K562 (cell line): ENCODE data around the gene ATRNL1. TPM values are rescaled to one million over a fixed set of nuclear protein-coding genes. Genes with fewer than 3 reads are reported as not detected.
A peak's percentile ranks its signal among the peaks of the same experiment; 100 is the strongest.

Experiments
- ATF1 ChIP-seq, 2 experiments: fragments of 450-650 bp in 1 of 2; IDR thresholded peaks; 2 replicates each; pipeline ENCODE4 v1.6.1; 2016; ENCODE audit warnings: missing compliant biosample characterization in 1 of 2, missing genetic modification characterization in 1 of 2
- ATF6 ChIP-seq: sonication (generic); formaldehyde crosslinking; IDR thresholded peaks from 2 replicates; pipeline ENCODE4 v1.4.0; 2020; ENCODE audit warnings: mild to moderate bottlenecking, missing genetic modification reagents
- MAFF ChIP-seq: IDR thresholded peaks from 2 replicates; pipeline ENCODE4 v1.6.1; 2012; ENCODE audit warnings: low read length, improper control_type of control experiment
- MEF2D ChIP-seq: conservative IDR thresholded peaks from 2 replicates; pipeline ENCODE4 v1.6.1; 2016; ENCODE audit warnings: low read depth, missing genetic modification characterization, missing compliant biosample characterization
- NFXL1 ChIP-seq: fragments of 450-650 bp; formaldehyde crosslinking; IDR thresholded peaks from 2 replicates; pipeline ENCODE4 v1.4.0; 2021; ENCODE audit warnings: mild to moderate bottlenecking
- SRF ChIP-seq, 2 experiments: fragments of 250-450, 450-650 bp in 1 of 2; sonication (Bioruptor Pico) in 1 of 2; sonication (generic) in 1 of 2; formaldehyde crosslinking; IDR thresholded peaks; 2 replicates each; pipeline versions ENCODE4 v1.5.0 to v1.5.1; 2020 to 2022; ENCODE audit warnings: mild to moderate bottlenecking in 1 of 2, missing genetic modification reagents in 1 of 2
- ZNF518B ChIP-seq: fragments of 250-450 bp; sonication (Bioruptor Pico); IDR thresholded peaks from 2 replicates; pipeline ENCODE4 v1.5.0; 2021; ENCODE audit warnings: mild to moderate bottlenecking, moderate library complexity
- ZNF57 ChIP-seq: fragments of 450-650 bp; formaldehyde crosslinking; IDR thresholded peaks from 2 replicates; pipeline ENCODE4 v1.4.0; 2020; ENCODE audit warnings: mild to moderate bottlenecking, moderate library complexity
- polyA plus RNA-seq, 8 experiments: library from polyadenylated mRNA; depleted of rRNA in 4 of 8; stranded (reverse) in 5 of 8; unstranded in 3 of 8; fragments of >200 nt; fragmentation: Nextera tagmentation in 2 of 8; fragmentation: Illumina TruSeq in 1 of 8; extraction: Ambion mirVana in 2 of 8; extraction: Trizol in 1 of 8; gene quantifications; 2 replicates each; pipeline versions ENCODE4 v1.2.1 to v1.2.3, GENCODE V29; 2011 to 2014; ENCODE audit warnings: inconsistent platforms in 1 of 8, missing spikeins in 1 of 8
- total RNA-seq, 7 experiments: library from RNA; depleted of rRNA in 6 of 7; stranded (reverse); fragments of >200 nt in 6 of 7; fragmentation: Illumina TruSeq in 2 of 7; extraction: Trizol in 2 of 7; gene quantifications; 2 replicates each; pipeline versions ENCODE4 v1.2.1 to v1.2.3, GENCODE V29; 2011 to 2021; ENCODE audit warnings: low replicate concordance in 1 of 7

Gene ATRNL1
- total and polyA plus RNA-seq, 9 of the 15 experiments (the other 6 are each of a cell fraction or from before 2014, with no cell fraction given), result 0.18 TPM; not detected in 8

DNA sequence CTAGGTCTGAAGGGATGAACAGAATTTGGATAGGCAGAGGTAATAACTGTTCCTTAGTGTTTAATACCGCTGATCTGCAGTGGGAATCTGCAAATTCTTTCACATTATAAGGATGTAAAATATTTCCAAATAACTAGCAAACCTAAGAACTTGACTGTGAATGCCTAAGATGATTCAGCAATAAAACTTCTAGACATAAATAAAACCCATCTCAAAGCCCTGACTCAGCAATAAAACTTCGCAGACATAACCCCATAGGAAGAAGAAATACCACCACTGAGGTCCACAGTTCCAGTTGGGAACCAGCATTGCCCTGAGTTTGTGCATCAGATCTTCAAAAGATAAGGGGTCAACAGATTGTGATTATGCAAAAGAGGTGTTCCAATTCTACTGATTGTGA is 825.6 kb downstream of the ATRNL1 start (continued):
- no peak for TF ChIP-seq ATF6 (CRISPR knock-in tag)
- TF ChIP-seq MAFF, result peak; percentile 79
- no peak for TF ChIP-seq SRF (CRISPR knock-in tag; IDR thresholded peaks at IDR 0.05)
- no peak for TF ChIP-seq MEF2D (tag)
- TF ChIP-seq ZNF57, result no peak
- TF ChIP-seq ZNF518B (CRISPR knock-in tag), result no peak
- no peak for TF ChIP-seq ATF1 (CRISPR knock-in tag; IDR thresholded peaks at IDR 0.05)
- TF ChIP-seq ATF1 (tag; IDR thresholded peaks at IDR 0.05), result no peak
- no peak for TF ChIP-seq NFXL1 (CRISPR knock-in tag)
